Stimulated activated CD4-positive, alpha-beta T cell treated with anti-CD3 and anti-CD28 coated beads, Interleukin-12 subunit alpha, Interleukin-12 subunit beta, amount 100 ng/mL, for 4 hours (primary cell): ENCODE data around the gene CHN1.

Experiments
- DNase-seq: peaks from one replicate; pipeline ENCODE4 v3.0.0-alpha.2; 2020

The CHN1 gene

DNA sequence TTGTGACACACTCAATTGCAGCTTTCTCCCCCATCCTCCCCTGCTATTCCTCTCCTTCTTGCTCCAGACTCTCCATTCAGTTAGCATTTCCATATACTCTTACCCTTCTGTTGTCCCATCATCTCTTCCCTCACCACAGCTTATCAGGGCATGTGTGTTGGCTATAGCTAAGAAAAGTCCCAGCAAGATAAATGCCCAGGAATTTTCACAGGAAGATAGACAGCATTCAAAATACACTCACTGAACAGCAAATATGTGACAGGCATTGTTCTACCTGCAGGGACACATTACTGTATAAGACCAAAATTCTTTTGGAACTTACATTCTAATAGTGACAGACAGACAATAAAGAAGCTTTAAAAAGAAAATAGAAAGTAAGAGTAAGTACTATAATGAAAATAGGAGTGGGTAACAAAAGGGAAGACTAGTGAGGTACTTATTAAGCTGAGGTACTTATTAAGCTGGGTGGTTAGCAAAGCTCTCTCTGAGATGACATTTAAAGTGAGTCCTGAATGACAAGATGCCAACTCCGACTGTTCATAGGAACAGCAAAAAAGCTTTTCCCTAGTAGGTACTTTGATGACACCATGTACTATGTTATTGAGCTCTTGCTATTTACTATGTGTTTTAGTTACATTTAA, 86.2 kb downstream of the CHN1 start:
- no peak for DNase-seq

DNA sequence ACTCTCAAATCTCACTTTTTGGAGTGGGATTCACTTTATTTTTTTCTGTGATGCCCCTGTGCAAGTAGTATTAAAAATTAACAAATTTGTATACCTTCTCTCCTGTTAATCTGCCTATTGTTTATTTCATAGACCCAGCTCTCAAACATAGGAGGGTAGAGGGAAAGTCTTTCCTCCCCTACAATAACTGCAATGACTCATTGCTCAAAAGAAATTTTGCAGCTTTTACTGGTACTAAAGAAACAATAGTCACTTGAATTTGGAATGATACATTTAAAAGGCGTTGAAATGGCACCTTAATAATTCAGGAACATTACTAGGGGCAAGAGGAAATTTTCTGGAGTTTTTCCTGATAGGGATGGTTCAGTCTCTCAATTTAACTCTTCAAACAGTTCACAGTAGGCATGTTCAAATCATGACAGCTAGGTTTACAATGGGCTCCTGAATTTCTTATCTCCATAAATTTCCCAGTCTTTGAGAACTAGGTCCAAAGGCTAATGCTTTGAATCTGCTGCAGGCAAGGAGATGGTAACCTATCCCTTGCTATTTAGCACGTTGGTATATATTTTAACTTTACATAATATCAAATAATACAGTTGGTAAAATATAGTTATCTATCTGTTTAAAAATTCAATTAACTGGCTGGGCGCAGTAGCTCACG, 88.8 kb downstream of the CHN1 start:
- DNase-seq = no peak

- no peak for DNase-seq
These were observed 90.1 kb downstream of the CHN1 start for GRCh38 chr2:174914853-174915760.

DNA sequence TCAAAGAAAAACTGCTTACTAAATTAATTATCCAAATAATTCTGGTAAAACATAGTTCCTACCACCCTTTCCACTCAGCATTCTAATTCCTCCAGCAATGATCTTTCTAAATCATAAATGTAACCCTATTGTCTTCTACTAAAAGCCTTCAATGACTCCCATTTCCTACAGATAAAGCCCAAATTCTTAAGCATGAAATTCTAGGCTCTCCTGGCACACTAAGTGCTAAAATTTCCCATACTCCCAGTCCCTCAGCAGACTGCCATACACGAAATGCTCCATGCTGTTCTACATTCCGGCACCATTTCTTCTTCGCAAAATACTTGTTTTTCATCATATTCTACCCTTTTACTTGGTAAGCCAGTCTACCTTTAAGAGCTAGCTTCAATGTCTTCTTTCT, 96.9 kb downstream of the CHN1 start:
- no peak for DNase-seq

- DNase-seq = no peak
These were observed 102.0 kb downstream of the CHN1 start for GRCh38 chr2:174903264-174903556.

DNA sequence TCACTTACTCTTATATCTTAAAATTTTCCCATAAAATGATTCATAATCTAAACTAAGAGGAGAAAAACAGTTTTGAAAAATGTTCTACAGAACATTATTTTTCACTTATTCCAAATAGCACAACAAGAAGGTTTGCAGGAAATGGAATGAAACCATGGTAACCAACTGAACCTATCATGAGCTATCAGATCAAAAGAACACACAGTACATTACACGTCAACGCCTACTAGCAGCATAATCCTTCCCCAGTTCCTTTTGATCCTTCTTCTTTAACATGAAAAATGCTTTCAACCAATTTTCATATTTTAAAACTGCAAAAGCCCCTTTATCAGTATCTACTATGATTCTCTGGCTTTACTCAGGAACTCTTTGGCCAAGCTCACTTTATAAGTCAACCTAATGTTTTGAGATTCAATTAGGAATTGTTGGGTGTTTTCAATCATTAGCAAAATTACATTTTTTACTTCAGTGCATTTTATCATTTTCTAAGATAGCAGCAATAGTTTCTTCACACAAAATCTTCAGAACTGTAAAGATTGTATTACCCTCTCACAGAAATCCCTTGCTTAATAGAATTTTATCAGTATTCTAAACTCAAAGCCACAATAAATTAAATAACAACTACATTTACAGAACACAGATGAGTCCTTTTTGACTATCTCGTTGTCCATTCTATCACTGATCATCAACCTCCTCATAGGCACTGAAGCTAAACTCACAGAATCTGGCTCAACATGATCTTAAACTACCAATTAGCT, 102.5 kb downstream of the CHN1 start:
- no peak for DNase-seq

GRCh38 chr2:174901075-174901474, 104.1 kb downstream of the CHN1 start:
- DNase-seq = no peak

GRCh38 chr2:174897286-174897685, 107.9 kb downstream of the CHN1 start:
- DNase-seq = no peak

DNA sequence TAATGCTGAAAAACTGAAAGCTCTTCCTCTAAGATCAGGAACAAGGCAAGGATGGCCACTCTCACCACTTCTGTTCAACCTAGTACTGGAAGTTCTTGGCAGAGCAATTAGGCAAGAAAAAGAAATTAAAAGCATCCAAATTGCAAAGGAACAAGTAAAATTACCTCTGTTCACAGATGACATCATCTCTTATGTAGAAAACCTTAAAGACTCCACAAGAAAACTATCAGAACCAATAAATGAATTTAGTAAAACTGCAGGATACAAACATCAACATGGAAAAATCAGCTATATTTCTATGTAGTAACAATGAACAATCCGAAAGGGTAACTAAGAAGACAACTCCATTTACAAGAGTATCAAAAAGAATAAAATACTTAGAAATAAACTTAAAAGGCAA, 112.2 kb downstream of the CHN1 start:
- DNase-seq = no peak

- DNase-seq = no peak
These were observed 112.6 kb downstream of the CHN1 start for GRCh38 chr2:174892546-174892945.

- no peak for DNase-seq
These were observed 116.4 kb downstream of the CHN1 start for GRCh38 chr2:174888646-174889271.

- DNase-seq = no peak
These were observed 117.0 kb downstream of the CHN1 start for GRCh38 chr2:174888146-174888545.

DNA sequence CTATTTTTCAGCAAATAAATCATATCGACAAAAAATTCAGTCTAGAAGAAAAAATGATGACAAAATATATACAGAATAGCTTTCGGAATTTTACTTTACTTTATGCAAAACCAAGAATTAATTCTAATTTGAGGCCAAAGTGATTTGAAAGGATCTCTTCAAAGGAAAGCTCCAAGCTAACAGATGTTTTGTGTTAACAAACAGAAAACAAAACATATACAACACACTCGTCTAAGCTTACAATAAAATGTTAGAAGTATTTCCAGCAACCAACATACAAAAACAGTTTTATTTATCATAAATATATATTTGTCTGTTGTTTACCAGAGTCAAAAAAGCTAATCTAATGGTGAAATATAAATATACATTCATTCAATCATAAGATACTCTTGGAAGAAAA, 122.8 kb downstream of the CHN1 start:
- no peak for DNase-seq

DNA sequence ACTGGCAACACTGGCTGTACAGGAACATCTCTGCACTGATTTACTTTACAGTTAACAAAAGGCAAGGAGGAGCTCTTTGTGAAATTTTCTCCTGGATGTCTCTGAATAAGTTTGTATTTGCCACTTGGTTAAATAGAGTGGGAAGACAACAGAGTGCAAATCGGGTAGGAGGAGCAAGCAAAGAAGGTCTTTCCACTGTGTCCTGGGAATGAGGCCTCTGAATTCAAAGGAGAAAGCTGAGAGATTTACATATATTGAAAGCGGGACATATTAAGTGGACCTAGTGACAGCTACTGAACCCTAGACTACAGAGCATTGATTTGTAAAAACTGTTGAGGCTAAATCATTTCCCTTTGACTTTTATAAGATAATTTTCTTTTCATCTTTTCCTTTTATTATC, 123.5 kb downstream of the CHN1 start:
- DNase-seq = no peak

DNA sequence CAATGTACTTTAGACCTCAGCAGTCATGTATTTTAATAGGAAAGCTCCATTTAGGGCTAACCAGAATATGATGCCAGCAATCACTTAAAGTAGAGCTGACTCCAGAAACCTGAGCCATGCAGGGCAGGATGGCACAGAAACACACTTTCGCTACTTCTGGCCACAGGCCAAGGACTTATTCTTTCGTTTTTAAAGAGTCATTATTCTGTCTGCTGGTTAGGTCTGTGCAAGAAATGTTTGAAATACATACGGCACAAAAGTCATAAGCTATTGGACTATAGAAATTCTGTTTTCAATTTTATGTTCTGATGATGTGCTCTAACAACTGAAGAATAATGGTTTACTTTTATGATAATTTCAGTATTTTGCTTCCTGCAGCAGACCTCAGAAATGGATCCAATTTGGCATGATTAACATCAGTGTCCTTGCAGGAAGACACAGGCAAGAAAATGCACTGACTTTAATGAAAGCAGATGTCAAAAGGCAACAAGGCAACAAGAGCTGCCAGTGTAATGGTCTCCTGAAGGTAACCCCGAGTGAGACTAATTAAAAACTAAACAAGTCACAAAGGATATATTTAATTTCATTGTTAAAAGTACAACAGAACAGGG, 126.5 kb downstream of the CHN1 start:
- DNase-seq = no peak

- no peak for DNase-seq
These were observed 127.4 kb downstream of the CHN1 start for GRCh38 chr2:174877751-174878150.

- DNase-seq = no peak
These were observed 127.9 kb downstream of the CHN1 start for GRCh38 chr2:174877301-174877700.

- DNase-seq = no peak
These were observed 131.1 kb downstream of the CHN1 start for GRCh38 chr2:174874085-174874484.

GRCh38 chr2:174873471-174873870, 131.7 kb downstream of the CHN1 start:
- DNase-seq = no peak

- DNase-seq = no peak
These were observed 134.4 kb downstream of the CHN1 start for GRCh38 chr2:174870787-174871186.

- DNase-seq = no peak
These were observed 136.3 kb downstream of the CHN1 start for GRCh38 chr2:174868878-174869277.

DNA sequence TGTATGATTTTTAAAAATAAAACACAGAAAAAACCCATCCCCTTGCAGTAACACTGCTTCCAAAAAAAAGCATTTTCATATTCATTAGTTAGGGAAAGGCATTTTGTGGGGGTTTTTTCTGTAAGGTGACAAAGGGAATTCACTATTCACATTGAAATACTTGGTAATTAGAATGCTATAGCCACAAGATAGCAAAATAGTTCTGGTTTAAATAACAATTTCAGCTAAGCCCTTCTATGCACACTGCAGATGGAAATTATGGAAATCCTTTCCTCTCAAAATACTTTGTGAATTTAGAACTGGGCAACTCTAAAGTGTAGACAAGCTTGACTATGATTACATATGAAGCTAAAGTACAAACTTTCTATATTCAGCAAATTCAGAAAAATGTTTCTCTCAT, 138.8 kb downstream of the CHN1 start:
- no peak for DNase-seq
